ENCODE data around the gene TEX36. TPM values are rescaled to one million over a fixed set of nuclear protein-coding genes. Genes with fewer than 3 reads are reported as not detected.

Gene TEX36
- total and polyA plus RNA-seq, 2 donors (not counting 1 experiment from before 2014, with no cell fraction given): not detected

DNA sequence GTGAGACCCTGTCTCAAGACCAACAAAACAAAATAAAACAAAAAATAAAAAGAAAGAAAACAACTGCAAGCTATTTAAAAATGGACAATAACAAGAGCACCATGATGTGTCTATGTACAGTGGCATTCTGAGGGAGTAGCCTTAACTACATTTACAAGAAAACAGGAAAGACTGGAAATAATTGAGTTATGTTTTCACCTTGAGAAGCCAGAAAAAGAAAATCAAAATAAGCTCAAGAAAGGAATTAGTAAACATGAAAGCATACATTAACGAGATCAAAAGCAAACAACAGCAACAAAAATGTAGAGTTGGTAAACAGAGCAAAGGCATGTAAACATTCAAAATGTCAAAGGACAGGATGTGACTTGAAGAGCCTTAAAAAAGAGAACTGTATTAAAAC lies 36.7 kb downstream of the TEX36 start:
- DNase-seq: no peak
- Histone ChIP-seq H3K27ac (ENCODE audit: low read length in 2 of 2) (no peak overlapping the region), H3K4me2 (replicated peaks; ENCODE audit: low read depth, low read length, poor library complexity, severe bottlenecking) (no peak overlapping the region), H2AFZ (ENCODE audit: insufficient read depth, low read depth, low read length, poor library complexity, severe bottlenecking) (no peak overlapping the region), H3K9ac (ENCODE audit: low read length) (no peak overlapping the region), H3K79me2 (ENCODE audit: control insufficient read depth, insufficient read depth, low read length) (no peaks in the 10 kb centered on the region), H3K9me3 (ENCODE audit: control extremely low read depth in 1 of 3, control insufficient read depth in 2 of 3, insufficient read depth in 1 of 3, low read length in 2 of 3) (peaks cover 0 to 15% (median 3%) of the 10 kb centered on the region in 3 donors), H3K4me3 (ENCODE audit: control extremely low read depth in 1 of 5, extremely low read depth in 1 of 5, insufficient read depth in 1 of 5, low read depth in 2 of 5, low read length in 4 of 5) (no peak overlapping the region), H3K4me1 (ENCODE audit: control insufficient read depth in 2 of 2, insufficient read depth in 2 of 2, low read length in 2 of 2) (no peaks in the 10 kb centered on the region), H3K27me3 (replicated peaks in 1 of 4; ENCODE audit: control extremely low read depth in 1 of 4, control insufficient read depth in 3 of 4, insufficient read depth in 4 of 4, low read length in 3 of 4) (no peaks in the 10 kb centered on the region), H3K36me3 (replicated peaks in 1 of 2; ENCODE audit: control extremely low read depth in 1 of 2, control insufficient read depth in 1 of 2, extremely low read depth in 1 of 2, insufficient read depth in 2 of 2, low read length in 1 of 2) (no peaks in the 10 kb centered on the region), H4K20me1 (ENCODE audit: control insufficient read depth, insufficient read depth, low read length, poor library complexity, severe bottlenecking) (no peaks in the 10 kb centered on the region)
- ATAC-seq (ENCODE audit: low read depth): no peak
- ChIA-PET POLR2A (no interaction called here), CTCF (no interaction called here)
- H3K27me3 Mint-ChIP-seq: peaks cover 38% of the 10 kb centered on the region
- intact Hi-C loops (cut with micrococcal nuclease): no loop called here
- H3K4me1 Mint-ChIP-seq: no peaks in the 10 kb centered on the region
- no peak overlapping the region for H3K27ac Mint-ChIP-seq
- H3K4me3 Mint-ChIP-seq: no peak overlapping the region
- TF ChIP-seq, protein P1, sequence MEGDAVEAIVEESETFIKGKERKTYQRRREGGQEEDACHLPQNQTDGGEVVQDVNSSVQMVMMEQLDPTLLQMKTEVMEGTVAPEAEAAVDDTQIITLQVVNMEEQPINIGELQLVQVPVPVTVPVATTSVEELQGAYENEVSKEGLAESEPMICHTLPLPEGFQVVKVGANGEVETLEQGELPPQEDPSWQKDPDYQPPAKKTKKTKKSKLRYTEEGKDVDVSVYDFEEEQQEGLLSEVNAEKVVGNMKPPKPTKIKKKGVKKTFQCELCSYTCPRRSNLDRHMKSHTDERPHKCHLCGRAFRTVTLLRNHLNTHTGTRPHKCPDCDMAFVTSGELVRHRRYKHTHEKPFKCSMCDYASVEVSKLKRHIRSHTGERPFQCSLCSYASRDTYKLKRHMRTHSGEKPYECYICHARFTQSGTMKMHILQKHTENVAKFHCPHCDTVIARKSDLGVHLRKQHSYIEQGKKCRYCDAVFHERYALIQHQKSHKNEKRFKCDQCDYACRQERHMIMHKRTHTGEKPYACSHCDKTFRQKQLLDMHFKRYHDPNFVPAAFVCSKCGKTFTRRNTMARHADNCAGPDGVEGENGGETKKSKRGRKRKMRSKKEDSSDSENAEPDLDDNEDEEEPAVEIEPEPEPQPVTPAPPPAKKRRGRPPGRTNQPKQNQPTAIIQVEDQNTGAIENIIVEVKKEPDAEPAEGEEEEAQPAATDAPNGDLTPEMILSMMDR (IDR thresholded peaks at IDR 0.05): no peak
- no peak for TF ChIP-seq EZH2 (IDR thresholded peaks at IDR 0.05; ENCODE audit: borderline replicate concordance, insufficient read depth, low read depth, low read length, poor library complexity, severe bottlenecking)
- peaks cover 8% of the 10 kb centered on the region for H3K9me3 Mint-ChIP-seq (ENCODE audit: insufficient read depth)
- WGBS (ENCODE audit: insufficient coverage): no CpG with 5 or more reads among the region's 1 CpG

DNA sequence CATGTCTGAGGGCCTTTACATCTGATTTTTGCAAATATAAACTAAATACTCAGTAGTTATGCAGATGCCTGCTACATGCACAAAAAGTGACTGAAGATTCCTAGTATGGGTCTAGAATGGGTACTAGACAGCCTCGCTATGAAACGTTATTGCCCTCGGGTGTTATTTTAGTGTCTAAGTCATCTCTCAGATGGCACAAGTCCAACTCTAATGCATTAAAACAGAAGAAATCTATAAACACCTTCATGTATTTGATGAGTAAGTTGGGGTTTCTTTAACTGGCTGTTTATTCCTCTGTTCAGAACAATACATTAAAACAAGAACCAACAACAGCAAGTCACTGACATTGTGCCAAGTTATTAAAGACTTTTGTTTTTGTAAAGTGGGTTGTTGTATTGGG lies 41.6 kb downstream of the TEX36 start:
- intact Hi-C loops (cut with micrococcal nuclease): no loop called here
- no peaks in the 10 kb centered on the region for H3K4me1 Mint-ChIP-seq

More for the DNA sequence above, 41.6 kb downstream of the TEX36 start:
- H3K79me2 ChIP-seq (ENCODE audit: control insufficient read depth, insufficient read depth, low read length): no peaks in the 10 kb centered on the region
- H3K4me3 ChIP-seq (ENCODE audit: control extremely low read depth in 1 of 5, extremely low read depth in 1 of 5, insufficient read depth in 1 of 5, low read depth in 2 of 5, low read length in 4 of 5): no peak overlapping the region
- no peak overlapping the region for H3K27ac ChIP-seq (ENCODE audit: low read length in 2 of 2)
- H3K9ac ChIP-seq (ENCODE audit: low read length): no peak overlapping the region
- no peaks in the 10 kb centered on the region for H3K4me1 ChIP-seq (ENCODE audit: control insufficient read depth in 2 of 2, insufficient read depth in 2 of 2, low read length in 2 of 2)
- no peak for ATAC-seq (ENCODE audit: low read depth)
- no peak for DNase-seq
- H3K4me2 ChIP-seq (replicated peaks; ENCODE audit: low read depth, low read length, poor library complexity, severe bottlenecking): no peak overlapping the region
- Mint-ChIP-seq H3K9me3 (ENCODE audit: insufficient read depth) (peaks cover 3% of the 10 kb centered on the region), H3K4me3 (no peak overlapping the region), H3K27ac (no peak overlapping the region), H3K27me3 (peaks cover 47% of the 10 kb centered on the region)
- H2AFZ ChIP-seq (ENCODE audit: insufficient read depth, low read depth, low read length, poor library complexity, severe bottlenecking): no peak overlapping the region
- TF ChIP-seq EZH2 (IDR thresholded peaks at IDR 0.05; ENCODE audit: borderline replicate concordance, insufficient read depth, low read depth, low read length, poor library complexity, severe bottlenecking): no peak
- TF ChIP-seq, protein P1 (IDR thresholded peaks at IDR 0.05): no peak
- WGBS (ENCODE audit: insufficient coverage): no CpG with 5 or more reads among the region's 3 CpGs
- ChIA-PET POLR2A (no interaction called here), CTCF (no interaction called here)
- H4K20me1 ChIP-seq (ENCODE audit: control insufficient read depth, insufficient read depth, low read length, poor library complexity, severe bottlenecking): no peaks in the 10 kb centered on the region
- H3K27me3 ChIP-seq (replicated peaks in 1 of 4; ENCODE audit: control extremely low read depth in 1 of 4, control insufficient read depth in 3 of 4, insufficient read depth in 4 of 4, low read length in 3 of 4): no peaks in the 10 kb centered on the region
- H3K36me3 ChIP-seq (replicated peaks in 1 of 2; ENCODE audit: control extremely low read depth in 1 of 2, control insufficient read depth in 1 of 2, extremely low read depth in 1 of 2, insufficient read depth in 2 of 2, low read length in 1 of 2): no peaks in the 10 kb centered on the region
- peaks cover 0 to 5% (median 3%) of the 10 kb centered on the region in 3 donors for H3K9me3 ChIP-seq (ENCODE audit: control extremely low read depth in 1 of 3, control insufficient read depth in 2 of 3, insufficient read depth in 1 of 3, low read length in 2 of 3)
